Measurements from ENCODE around the gene PACS2. TPM values are rescaled to one million over a fixed set of nuclear protein-coding genes. Genes with fewer than 3 reads are reported as not detected.
"Not testable (repeated sequence)": the region's sequence is repeated elsewhere in the genome, so short reads cannot be mapped to it uniquely, and the experiment has no call there.

PACS2 gene
- polyA plus RNA-seq, 3 donors from 2014 or later = 2.0 to 3.3 (median 2.7) TPM

DNA sequence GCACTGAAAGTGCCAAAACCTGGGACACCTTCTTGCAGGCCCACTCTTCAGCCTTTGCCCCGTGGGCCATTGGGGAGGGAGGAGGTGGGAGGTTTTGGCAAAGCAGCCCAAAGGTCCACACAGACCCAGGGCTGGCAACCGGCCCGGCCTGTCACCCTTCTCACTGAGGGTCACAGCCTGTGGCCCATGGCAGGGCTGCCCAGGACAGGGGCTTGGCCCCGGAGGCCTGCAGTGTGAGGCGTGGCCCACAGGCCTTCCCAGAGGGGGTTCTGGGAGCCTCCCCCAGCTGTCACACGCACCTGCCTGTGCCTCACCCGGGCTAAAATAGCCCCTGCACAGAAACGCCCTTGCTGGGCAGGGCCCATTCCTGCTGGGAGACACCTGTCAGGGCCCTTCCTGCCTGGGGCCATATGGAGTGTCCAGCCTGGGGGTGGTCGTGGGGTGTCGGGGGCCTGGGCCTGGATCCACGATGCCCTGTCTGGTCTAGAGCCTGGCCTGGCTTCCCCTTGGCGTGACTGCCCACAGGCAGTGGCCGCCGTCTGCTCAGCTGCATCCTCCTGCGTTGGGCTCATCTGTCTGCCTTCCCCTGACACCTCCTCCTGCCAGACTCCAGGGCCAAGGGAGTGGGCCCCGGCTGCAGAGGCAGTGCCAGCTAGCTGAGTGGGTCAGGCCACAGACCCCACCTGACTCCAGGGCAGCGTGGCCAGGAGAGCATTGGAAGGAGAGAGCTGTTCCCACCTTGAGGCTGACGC, 19.2 kb downstream of the PACS2 start:
- Mint-ChIP-seq H3K27me3 (ENCODE audit: low read depth in 3 of 3) (peaks cover 0 to 3% (median under 1%) of the 10 kb centered on the region in 3 donors), H3K36me3 (peaks cover 0 to 3% (median 0%) of the 10 kb centered on the region in 3 donors), H3K27ac (no peak overlapping the region), H3K4me1 (peaks cover 28 to 29% of the 10 kb centered on the region in 2 donors), H3K4me3 (no peak overlapping the region), H3K9me3 (no peaks in the 10 kb centered on the region)
- DNase-seq = no peak

DNA sequence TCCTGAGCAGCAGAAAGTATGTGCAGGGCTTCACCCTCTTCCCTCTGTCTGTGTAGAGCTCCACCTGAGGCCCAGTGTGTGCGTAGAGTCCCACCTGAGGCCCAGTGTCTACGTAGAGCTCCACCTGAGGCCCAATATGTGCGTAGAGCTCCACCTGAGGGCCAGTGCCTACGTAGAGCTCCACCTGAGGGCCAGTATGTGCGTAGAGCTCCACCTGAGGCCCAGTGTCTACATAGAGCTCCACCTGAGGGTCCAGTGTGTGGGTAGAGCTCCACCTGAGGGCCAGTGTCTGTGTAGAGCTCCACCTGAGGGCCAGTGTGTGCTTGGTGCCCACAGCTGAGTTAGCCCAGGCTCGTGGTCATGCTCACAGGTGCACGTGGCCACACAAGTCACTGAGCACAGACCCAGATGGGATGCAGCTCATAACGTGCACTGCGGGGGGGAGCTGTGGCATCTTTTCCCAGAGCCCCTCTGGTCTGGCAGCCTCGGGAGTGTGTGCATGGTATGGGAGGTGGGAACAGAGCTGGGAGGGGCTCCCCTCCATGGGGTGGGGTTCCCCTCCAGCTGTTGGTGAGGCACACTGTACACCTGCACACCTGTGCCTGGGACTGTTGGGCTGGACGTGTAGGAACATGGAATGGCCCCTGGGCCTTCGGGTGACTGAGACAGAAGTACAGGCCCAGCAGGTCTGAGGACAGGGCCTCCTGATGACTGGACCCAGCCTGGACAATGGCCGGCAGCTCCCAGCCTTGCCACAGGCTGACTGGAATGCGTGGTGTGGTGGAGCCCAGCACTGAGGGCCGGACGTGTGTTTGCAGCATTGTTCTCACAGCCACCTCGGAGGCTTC, 20.1 kb downstream of the PACS2 start:
- DNase-seq = no peak
- Mint-ChIP-seq H3K4me1 (peaks cover 20 to 24% of the 10 kb centered on the region in 2 donors), H3K27ac (no peak overlapping the region), H3K36me3 (peaks cover 0 to 3% (median 0%) of the 10 kb centered on the region in 3 donors), H3K4me3 (no peak overlapping the region), H3K27me3 (ENCODE audit: low read depth in 3 of 3) (peaks cover 0 to 3% (median 0%) of the 10 kb centered on the region in 3 donors), H3K9me3 (no peaks in the 10 kb centered on the region)

DNA sequence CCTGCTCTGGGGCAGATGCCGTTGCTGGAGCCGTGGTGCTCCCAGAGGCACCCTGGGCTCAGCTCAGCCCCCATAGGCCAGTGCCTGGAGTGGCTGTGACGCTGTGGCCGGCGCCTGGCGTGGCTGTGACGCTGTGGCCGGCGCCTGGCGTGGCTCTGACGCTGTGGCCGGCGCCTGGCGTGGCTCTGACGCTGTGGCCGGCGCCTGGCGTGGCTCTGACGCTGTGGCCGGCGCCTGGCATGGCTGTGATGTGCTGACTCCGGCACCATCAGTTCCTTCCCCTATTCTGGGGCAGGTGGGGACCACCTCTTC, 20.6 kb downstream of the PACS2 start:
- not testable (repeated sequence) for H3K27ac Mint-ChIP-seq; H3K9me3 Mint-ChIP-seq; DNase-seq; H3K36me3 Mint-ChIP-seq; H3K27me3 Mint-ChIP-seq (ENCODE audit: low read depth in 3 of 3); H3K4me3 Mint-ChIP-seq
- H3K4me1 Mint-ChIP-seq = peaks cover 23 to 24% of the 10 kb centered on the region in 2 donors

DNA sequence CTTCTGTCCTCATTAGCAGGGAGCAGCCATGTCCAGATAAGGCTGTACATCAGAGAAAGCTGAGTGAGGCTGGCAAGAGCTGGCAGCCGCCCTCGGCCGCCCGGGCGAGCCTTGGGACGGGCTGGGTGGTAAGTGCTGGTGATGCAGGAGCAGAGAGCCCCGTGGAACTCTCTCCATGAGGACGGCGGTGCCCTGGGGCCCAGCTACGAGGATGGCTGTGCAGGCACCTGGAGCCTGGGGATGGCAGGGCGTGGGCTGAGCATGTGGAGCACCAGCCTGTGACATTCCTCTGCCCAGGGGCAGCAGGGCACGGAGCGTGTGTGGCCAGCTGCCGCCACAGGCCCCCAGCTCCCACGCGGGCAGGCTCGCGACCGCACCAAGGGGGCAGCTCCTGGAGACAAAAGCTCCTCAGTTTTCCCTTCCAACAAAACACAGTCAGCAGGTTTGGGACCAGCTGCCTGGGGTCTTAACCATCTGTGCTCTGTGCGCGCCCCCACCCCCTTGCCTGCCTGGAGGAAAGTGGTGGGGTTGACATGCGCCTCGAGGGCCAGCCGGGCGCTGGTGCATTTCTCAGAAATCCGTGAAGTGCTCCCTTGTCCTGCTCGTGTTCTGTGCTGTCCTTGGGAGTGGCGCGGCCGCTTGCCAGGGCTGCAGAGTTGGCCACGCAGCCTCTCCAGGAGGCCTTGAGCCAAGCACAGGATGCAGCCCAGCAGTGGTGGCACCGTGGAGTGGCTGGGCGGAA, 21.4 kb downstream of the PACS2 start:
- Mint-ChIP-seq H3K9me3 (no peaks in the 10 kb centered on the region), H3K4me3 (no peak overlapping the region), H3K27ac (no peak overlapping the region), H3K4me1 (peaks cover 18 to 19% of the 10 kb centered on the region in 2 donors), H3K36me3 (peaks cover 0 to 3% (median 0%) of the 10 kb centered on the region in 3 donors), H3K27me3 (ENCODE audit: low read depth in 3 of 3) (no peaks in the 10 kb centered on the region)
- DNase-seq = no peak

DNA sequence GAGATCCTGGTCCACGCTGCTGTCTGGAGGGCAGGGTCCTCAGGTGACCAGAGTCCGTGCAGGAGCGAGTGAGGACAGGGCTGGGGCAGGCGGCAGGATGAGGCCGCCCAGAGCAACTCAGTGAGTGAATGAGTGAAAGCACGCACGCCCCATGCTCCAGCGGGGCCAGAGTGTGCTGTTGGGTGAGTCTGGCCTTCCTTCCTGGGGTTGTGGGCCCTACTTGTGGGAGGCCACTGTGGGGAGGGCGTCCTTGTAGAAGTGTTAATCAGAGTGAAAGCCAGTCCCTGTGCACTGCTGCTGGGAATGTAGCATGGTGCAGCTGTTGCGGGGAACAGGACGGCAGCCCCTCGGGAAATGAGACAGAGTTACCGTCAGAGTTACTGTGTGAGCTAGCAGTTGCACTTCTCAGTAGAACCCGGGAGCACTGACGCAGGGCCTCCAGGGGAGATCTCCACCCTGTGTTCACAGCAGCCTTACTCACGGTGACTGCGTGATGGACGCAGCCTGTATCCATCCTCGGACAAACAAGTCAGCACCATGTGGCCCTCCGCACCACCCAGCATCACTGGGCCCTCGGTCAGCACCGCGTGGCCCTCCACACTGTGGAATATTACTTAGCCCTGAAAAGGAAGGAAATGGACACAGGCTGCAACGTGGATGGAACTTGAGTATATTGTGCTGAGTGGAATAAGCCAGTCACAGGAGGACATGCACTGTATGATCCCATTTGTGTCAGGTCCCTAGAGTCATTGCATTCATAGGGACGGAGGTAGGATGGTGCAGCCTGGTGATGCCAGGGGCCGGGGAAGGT, 22.1 kb downstream of the PACS2 start:
- Mint-ChIP-seq H3K4me3 (no peak overlapping the region), H3K4me1 (peaks cover 11 to 15% of the 10 kb centered on the region in 2 donors), H3K27me3 (ENCODE audit: low read depth in 3 of 3) (no peaks in the 10 kb centered on the region), H3K27ac (no peak overlapping the region), H3K36me3 (peaks cover 0 to 3% (median 0%) of the 10 kb centered on the region in 3 donors), H3K9me3 (no peaks in the 10 kb centered on the region)
- DNase-seq = no peak

DNA sequence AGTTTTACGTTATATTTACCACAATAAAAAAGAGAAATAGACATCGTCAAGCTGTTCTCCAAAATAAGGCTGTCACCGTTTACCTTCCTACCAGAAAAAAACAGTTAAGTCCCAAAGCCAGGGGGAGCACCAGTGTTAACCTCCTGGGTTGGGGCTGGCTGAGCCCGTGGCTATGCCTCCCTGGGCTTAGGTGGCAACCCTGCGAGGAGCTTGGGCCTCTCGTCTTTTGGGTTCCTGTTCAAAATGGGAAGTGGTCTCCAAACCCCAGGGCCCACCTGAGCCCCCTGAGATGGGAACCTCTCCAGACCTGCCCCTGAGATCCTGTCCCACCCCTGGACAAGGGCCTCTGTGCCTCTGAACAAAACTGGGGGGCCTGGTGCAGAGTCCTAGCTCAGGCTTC, 22.9 kb downstream of the PACS2 start:
- no peaks in the 10 kb centered on the region for H3K9me3 Mint-ChIP-seq
- H3K27me3 Mint-ChIP-seq (ENCODE audit: low read depth in 3 of 3) = no peaks in the 10 kb centered on the region
- no peaks in the 10 kb centered on the region for H3K36me3 Mint-ChIP-seq
- no peak for DNase-seq
- no peak overlapping the region for H3K27ac Mint-ChIP-seq
- H3K4me3 Mint-ChIP-seq = no peak overlapping the region
- peaks cover 6 to 12% of the 10 kb centered on the region in 2 donors for H3K4me1 Mint-ChIP-seq

DNA sequence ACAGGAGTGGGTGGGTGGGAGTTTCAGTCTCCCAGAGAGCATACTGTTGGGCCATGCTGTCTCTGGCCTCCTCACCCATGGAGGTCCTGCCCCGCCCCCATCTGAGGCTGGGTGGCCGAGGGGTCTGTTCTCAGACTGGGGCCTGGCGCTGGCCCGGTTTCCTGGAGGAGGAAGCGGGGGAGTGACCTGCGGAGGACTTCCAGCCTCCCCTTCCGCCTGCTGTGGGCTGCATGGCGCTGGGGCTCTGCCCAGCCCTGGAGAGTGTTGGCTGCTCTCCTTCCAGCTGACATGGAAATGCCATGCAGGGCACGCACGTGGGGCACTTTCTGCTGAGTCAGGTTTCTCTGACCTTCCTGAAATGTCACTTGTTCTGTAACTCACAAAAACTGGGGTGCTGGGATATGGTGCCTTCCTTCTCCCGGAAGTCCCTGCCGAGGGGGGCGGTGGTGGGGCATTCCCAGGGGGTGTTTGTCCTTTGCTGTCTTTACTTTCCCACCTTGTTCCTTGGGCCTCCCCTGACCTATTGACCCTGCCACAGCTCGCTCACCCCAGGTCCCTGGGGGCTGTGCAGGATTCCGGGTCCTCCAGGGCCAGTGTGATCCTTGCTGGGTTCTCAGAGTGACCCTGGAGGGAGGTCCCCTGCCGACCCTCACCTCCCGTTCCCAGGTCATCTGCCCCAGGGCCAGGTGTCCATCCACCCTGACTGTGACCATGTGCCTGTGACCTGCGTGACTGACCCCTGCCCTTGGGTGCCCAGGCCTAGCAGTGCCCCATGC, 23.6 kb downstream of the PACS2 start:
- H3K27ac Mint-ChIP-seq = no peak overlapping the region
- H3K27me3 Mint-ChIP-seq (ENCODE audit: low read depth in 3 of 3) = no peaks in the 10 kb centered on the region
- no peak overlapping the region for H3K4me3 Mint-ChIP-seq
- H3K9me3 Mint-ChIP-seq = no peaks in the 10 kb centered on the region
- no peaks in the 10 kb centered on the region for H3K36me3 Mint-ChIP-seq
- H3K4me1 Mint-ChIP-seq = peaks cover 8 to 12% of the 10 kb centered on the region in 2 donors
- no peak for DNase-seq

DNA sequence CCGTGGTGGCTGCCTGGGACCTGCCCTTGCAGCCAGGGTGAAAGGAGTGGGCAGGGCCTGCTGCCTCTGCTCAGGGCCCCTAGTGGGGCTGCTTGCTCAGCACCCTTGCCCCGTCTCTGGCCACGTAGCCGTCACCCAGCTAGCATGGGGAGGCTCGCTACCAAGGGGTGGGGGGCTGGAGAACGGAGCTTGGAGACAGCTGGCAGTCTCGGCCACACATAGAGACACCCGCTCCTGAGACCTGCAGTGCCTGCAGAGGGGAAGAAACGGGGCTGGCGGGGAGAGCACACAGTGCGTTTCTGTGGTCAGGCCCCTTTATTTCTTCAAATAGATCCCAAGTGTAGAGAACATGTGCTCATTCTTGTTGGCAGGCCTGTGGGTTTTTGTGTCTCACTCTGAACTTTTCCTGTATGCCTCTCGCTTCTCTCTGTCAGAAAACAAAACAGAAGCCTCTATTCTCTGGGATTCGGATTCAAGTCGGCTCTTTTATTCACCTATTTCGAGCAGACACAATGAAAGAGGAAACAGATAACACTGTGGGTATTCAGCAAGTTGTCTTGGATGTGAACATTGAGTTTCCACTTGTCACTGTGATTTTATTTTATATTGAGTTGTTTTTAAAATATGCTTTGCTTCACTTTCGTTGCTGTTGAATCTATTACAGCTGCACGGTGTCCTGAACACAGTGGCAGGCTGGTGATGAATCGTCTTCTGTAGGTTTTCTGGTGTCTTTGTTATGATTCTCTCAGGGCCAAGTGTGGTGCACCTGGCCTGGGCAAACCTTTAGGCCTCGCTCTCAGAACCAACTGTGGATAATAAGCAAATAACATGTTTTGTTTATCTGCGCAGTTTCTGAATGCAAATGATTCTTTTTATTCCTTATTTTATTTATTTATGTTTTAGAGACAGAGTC, 26.5 kb downstream of the PACS2 start:
- Mint-ChIP-seq H3K27ac (peak overlapping the region in 2 of 6 donors; percentile 24 to 34), H3K9me3 (peaks cover 0 to 3% (median 0%) of the 10 kb centered on the region in 6 donors), H3K27me3 (ENCODE audit: low read depth in 3 of 3) (no peaks in the 10 kb centered on the region), H3K4me3 (no peak overlapping the region), H3K4me1 (peaks cover 11% of the 10 kb centered on the region in 2 donors), H3K36me3 (peaks cover 0 to 5% (median 0%) of the 10 kb centered on the region in 3 donors)
- DNase-seq = no peak

DNA sequence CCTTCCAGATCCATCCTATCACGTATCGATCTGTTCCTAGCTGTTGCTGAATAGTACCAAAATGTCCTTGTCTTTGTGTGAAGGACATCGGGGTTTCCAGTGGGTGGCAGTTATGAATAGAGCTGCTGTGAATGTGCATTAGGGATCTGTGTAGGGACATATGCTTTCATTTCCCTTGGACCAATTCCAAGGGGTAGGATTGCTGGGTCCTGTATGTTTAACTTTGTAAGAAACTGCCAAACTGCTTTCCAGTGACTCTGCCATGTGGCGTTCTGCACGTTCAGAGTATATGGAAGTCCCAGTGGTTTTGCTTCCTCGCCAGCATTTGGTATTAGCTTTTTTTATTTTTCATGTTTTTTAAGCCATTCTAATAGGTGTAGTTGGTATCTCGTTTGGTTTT, 28.6 kb downstream of the PACS2 start:
- H3K27ac Mint-ChIP-seq = peak overlapping the region in 3 of 6 donors; percentile 16 to 26 (median 22)

DNA sequence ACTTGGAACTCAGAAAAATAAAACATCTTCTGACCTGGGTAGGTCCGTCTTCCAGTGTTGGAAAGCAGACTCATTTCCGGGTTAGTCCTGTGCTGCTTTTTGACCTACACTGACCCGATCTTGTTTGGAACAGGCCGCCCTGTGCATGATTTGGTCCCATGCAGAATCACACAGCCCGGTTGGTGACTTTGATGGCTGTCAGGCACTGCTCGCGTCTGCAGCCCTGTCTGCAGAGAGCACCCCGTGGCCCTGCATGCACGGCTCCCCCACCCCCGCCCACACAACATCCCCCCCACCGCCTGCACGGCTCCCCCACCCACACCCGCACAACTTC, 31.6 kb downstream of the PACS2 start:
- H3K4me3 Mint-ChIP-seq = no peak overlapping the region
- no peak overlapping the region for H3K27ac Mint-ChIP-seq
- no peak for DNase-seq
- peaks cover 0 to under 1% (median 0%) of the 10 kb centered on the region in 3 donors for H3K27me3 Mint-ChIP-seq (ENCODE audit: low read depth in 3 of 3)
- H3K9me3 Mint-ChIP-seq = peaks cover 0 to 3% (median 0%) of the 10 kb centered on the region in 6 donors
- peaks cover 5 to 8% of the 10 kb centered on the region in 2 donors for H3K4me1 Mint-ChIP-seq
- peaks cover 0 to 5% (median 0%) of the 10 kb centered on the region in 3 donors for H3K36me3 Mint-ChIP-seq

More for the DNA sequence above, 28.6 kb downstream of the PACS2 start:
- H3K9me3 Mint-ChIP-seq = peaks cover 0 to 3% (median 0%) of the 10 kb centered on the region in 6 donors
- no peaks in the 10 kb centered on the region for H3K27me3 Mint-ChIP-seq (ENCODE audit: low read depth in 3 of 3)
- H3K36me3 Mint-ChIP-seq = peaks cover 0 to 5% (median 0%) of the 10 kb centered on the region in 3 donors
- no peak for DNase-seq
- no peak overlapping the region for H3K4me3 Mint-ChIP-seq
- H3K4me1 Mint-ChIP-seq = peaks cover 11% of the 10 kb centered on the region in 2 donors

DNA sequence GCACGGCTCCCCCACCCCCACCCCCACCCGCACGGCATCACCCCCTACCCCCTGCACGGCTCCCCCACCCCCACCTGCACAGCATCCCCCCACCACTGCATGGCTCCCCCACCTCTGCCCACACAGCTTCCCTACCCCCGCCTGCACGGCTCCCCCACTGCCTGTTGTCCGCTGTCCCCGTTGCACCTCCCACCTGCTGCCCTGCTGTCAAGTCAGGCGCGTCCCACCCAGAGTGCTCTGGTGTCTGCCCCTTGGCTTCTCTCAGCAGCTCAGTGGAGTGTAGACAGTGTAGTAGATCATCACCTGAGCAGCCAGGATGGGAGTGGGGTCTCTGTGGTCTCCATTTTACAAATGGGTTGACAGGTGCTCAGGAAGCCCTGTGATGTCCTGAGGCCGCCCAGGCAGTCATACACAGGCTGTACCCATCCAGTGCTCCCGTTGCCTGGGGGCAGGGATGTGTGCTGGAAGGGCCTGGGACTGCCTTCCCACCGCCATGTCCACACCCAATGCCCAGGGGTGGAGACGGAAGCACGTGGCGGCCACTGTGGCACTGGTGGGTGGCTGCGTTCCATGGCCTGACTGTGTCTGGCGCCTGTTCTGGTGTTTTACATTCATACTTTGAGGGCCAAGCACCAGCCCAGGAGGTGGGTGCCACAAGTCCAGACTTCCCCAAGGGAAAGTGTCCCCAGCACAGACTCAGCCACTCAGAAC, 32.5 kb downstream of the PACS2 start:
- no peak overlapping the region for H3K27ac Mint-ChIP-seq
- no peak overlapping the region for H3K4me3 Mint-ChIP-seq

More for the DNA sequence above, 32.5 kb downstream of the PACS2 start:
- Mint-ChIP-seq H3K27me3 (ENCODE audit: low read depth in 3 of 3) (peaks cover 0 to 1% (median 0%) of the 10 kb centered on the region in 3 donors), H3K36me3 (peaks cover 0 to 5% (median 0%) of the 10 kb centered on the region in 3 donors), H3K4me1 (peaks cover 5% of the 10 kb centered on the region in 2 donors), H3K9me3 (peaks cover 0 to 3% (median 0%) of the 10 kb centered on the region in 6 donors)
- no peak for DNase-seq
